ENCODE data around the gene CCNE1. TPM values are rescaled to one million over a fixed set of nuclear protein-coding genes. Genes with fewer than 3 reads are reported as not detected.

Gene CCNE1
- total RNA-seq, 1 experiment from 2014 or later = 40.2 TPM

GRCh38 chr19:29807870-29808405 is 3.9 kb upstream of the CCNE1 start:
- Histone ChIP-seq H3K23ac (ENCODE audit: insufficient read length, low read depth, low read length) (no peak overlapping the region), H2BK120ac (ENCODE audit: low read depth, low read length, poor library complexity, severe bottlenecking) (no peak overlapping the region), H3K4me2 (ENCODE audit: insufficient read depth, insufficient read length, low read length) (no peak overlapping the region), H4K5ac (ENCODE audit: insufficient read length, low read depth, low read length) (no peak overlapping the region), H3K14ac (ENCODE audit: insufficient read depth, low read length) (no peak overlapping the region), H2AK5ac (ENCODE audit: insufficient read length, low read length) (no peak overlapping the region), H3K18ac (ENCODE audit: insufficient read length, low read depth, low read length) (no peak overlapping the region), H3K4ac (ENCODE audit: low read depth, low read length) (no peak overlapping the region), H3K9ac (ENCODE audit: extremely low read depth, insufficient read length, low read length) (no peak overlapping the region), H3K23me2 (ENCODE audit: insufficient read length, low read depth, low read length, poor library complexity, severe bottlenecking) (peaks cover 5% of the 10 kb centered on the region), H3K79me2 (ENCODE audit: insufficient read depth, low read length) (no peaks in the 10 kb centered on the region), H2BK5ac (ENCODE audit: insufficient read length, low read length) (no peak overlapping the region), H4K8ac (replicated peaks; ENCODE audit: insufficient read length, low read depth, low read length) (no peak overlapping the region), H3T11ph (ENCODE audit: low read length) (no peak overlapping the region), H3K79me1 (ENCODE audit: insufficient read depth, low read depth, low read length, poor library complexity, severe bottlenecking) (no peaks in the 10 kb centered on the region), H4K20me1 (ENCODE audit: control insufficient read depth, insufficient read depth, insufficient read length) (no peaks in the 10 kb centered on the region), H2BK12ac (ENCODE audit: insufficient read length, low read depth, low read length) (no peak overlapping the region), H3K4me1 (ENCODE audit: insufficient read depth, low read length) (no peaks in the 10 kb centered on the region; the same call in 1 of the 2 replicates), H3K27me3 (ENCODE audit: insufficient read depth, low read length) (no peaks in the 10 kb centered on the region), H2BK15ac (ENCODE audit: low read depth, low read length) (no peak overlapping the region), H3K56ac (ENCODE audit: insufficient read length, low read depth, low read length) (no peak overlapping the region), H2AFZ (ENCODE audit: low read length) (no peak overlapping the region), H3K27ac (ENCODE audit: insufficient read length, low read depth, low read length) (no peak overlapping the region), H4K91ac (ENCODE audit: insufficient read length, low read depth, low read length) (no peak overlapping the region), H2BK20ac (ENCODE audit: low read depth, low read length, poor library complexity, severe bottlenecking) (no peak overlapping the region), H3K9me3 (ENCODE audit: control insufficient read depth, low read depth, low read length) (no peaks in the 10 kb centered on the region)
- Mint-ChIP-seq H3K9me3 (no peaks in the 10 kb centered on the region; a peak in 1 of 5 replicates), H3K4me1 (peaks cover 0 to 17% of the 10 kb centered on the region in 2 experiments), H3K27ac (no peak overlapping the region; a peak in 1 of 7 replicates), H3K27me3 (ENCODE audit: low read depth) (peaks cover 4% of the 10 kb centered on the region), H3K4me3 (no peak overlapping the region), H3K36me3 (ENCODE audit: insufficient read depth in 1 of 3, low read depth in 3 of 3) (peaks cover 0 to 3% (median 0%) of the 10 kb centered on the region in 3 experiments; a peak in 3 of 7 replicates)
- DNase-seq = no peak
- TF ChIP-seq CTCF (conservative IDR thresholded peaks at IDR 0.05) = no peak
- WGBS (ENCODE audit: extremely low coverage, insufficient read length, low lambda C conversion rate) = no CpG with 5 or more reads among the region's 8 CpGs

Data from H9 (cell line).